Measurements from ENCODE around the gene ATP6AP1. TPM values are rescaled to one million over a fixed set of nuclear protein-coding genes. Genes with fewer than 3 reads are reported as not detected.

The ATP6AP1 gene
- total and polyA plus RNA-seq, 10 of the 15 experiments (the other 5 are each of a cell fraction or from before 2014, with no cell fraction given), result 4.5 to 56.4 (median 32.0) TPM

DNA sequence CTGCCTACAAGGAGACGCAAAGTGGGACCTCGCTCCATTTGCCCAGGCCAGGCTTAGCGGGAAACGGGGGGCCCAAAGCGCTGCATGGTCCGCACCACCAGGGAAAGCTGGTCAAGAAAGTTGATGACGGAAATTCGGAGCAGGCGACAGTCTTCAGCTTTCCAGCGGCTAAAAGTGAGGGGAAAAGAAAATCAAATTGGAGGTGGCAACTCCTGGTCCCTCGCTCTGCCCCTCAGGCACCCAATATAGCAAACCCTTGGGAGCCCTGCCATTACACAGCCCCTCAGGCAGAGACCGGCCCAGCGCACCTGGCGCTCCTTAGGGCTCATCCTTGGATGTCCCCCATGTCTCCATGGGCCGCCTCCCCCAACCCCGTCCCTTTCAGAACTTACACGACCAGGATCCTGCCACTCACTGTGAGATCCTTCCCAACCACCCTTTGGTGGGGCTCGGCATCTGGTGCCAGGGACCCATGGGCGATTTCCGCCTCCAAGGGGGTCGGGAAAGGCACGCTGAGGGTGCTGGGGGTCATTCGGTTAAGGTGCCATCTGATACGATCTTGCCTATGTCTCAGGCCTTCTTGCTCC lies 49.5 kb downstream of the ATP6AP1 start (continued):
- TF ChIP-seq, protein P1, sequence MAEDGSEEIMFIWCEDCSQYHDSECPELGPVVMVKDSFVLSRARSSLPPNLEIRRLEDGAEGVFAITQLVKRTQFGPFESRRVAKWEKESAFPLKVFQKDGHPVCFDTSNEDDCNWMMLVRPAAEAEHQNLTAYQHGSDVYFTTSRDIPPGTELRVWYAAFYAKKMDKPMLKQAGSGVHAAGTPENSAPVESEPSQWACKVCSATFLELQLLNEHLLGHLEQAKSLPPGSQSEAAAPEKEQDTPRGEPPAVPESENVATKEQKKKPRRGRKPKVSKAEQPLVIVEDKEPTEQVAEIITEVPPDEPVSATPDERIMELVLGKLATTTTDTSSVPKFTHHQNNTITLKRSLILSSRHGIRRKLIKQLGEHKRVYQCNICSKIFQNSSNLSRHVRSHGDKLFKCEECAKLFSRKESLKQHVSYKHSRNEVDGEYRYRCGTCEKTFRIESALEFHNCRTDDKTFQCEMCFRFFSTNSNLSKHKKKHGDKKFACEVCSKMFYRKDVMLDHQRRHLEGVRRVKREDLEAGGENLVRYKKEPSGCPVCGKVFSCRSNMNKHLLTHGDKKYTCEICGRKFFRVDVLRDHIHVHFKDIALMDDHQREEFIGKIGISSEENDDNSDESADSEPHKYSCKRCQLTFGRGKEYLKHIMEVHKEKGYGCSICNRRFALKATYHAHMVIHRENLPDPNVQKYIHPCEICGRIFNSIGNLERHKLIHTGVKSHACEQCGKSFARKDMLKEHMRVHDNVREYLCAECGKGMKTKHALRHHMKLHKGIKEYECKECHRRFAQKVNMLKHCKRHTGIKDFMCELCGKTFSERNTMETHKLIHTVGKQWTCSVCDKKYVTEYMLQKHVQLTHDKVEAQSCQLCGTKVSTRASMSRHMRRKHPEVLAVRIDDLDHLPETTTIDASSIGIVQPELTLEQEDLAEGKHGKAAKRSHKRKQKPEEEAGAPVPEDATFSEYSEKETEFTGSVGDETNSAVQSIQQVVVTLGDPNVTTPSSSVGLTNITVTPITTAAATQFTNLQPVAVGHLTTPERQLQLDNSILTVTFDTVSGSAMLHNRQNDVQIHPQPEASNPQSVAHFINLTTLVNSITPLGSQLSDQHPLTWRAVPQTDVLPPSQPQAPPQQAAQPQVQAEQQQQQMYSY (CRISPR knock-in tag; IDR thresholded peaks at IDR 0.05), result no peak
- TF ChIP-seq BHLHE40 (IDR thresholded peaks at IDR 0.05; ENCODE audit: borderline replicate concordance in 1 of 2, low read depth in 2 of 2, low read length in 1 of 2) (no peak), NFYA (IDR thresholded peaks at IDR 0.05; ENCODE audit: borderline replicate concordance, low read depth, low read length) (no peak), IKZF2 (IDR thresholded peaks at IDR 0.05) (no peak), CBX3 (IDR thresholded peaks at IDR 0.05; ENCODE audit: borderline replicate concordance, low read depth) (no peak), CBFB (IDR thresholded peaks at IDR 0.05; ENCODE audit: low read depth) (no peak), SRF (IDR thresholded peaks at IDR 0.05; ENCODE audit: low read depth in 2 of 2, low read length in 2 of 2) (no peak), SPI1 (IDR thresholded peaks at IDR 0.05; ENCODE audit: borderline replicate concordance, insufficient read depth, low read depth, low read length) (no peak), ZSCAN29 (IDR thresholded peaks at IDR 0.05) (no peak), RCOR1 (conservative IDR thresholded peaks at IDR 0.05; ENCODE audit: low read depth, low read length) (no peak)
- TF ChIP-seq, protein P2, sequence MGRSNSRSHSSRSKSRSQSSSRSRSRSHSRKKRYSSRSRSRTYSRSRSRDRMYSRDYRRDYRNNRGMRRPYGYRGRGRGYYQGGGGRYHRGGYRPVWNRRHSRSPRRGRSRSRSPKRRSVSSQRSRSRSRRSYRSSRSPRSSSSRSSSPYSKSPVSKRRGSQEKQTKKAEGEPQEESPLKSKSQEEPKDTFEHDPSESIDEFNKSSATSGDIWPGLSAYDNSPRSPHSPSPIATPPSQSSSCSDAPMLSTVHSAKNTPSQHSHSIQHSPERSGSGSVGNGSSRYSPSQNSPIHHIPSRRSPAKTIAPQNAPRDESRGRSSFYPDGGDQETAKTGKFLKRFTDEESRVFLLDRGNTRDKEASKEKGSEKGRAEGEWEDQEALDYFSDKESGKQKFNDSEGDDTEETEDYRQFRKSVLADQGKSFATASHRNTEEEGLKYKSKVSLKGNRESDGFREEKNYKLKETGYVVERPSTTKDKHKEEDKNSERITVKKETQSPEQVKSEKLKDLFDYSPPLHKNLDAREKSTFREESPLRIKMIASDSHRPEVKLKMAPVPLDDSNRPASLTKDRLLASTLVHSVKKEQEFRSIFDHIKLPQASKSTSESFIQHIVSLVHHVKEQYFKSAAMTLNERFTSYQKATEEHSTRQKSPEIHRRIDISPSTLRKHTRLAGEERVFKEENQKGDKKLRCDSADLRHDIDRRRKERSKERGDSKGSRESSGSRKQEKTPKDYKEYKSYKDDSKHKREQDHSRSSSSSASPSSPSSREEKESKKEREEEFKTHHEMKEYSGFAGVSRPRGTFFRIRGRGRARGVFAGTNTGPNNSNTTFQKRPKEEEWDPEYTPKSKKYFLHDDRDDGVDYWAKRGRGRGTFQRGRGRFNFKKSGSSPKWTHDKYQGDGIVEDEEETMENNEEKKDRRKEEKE (IDR thresholded peaks at IDR 0.05), result no peak
- TF ChIP-seq, protein P3, sequence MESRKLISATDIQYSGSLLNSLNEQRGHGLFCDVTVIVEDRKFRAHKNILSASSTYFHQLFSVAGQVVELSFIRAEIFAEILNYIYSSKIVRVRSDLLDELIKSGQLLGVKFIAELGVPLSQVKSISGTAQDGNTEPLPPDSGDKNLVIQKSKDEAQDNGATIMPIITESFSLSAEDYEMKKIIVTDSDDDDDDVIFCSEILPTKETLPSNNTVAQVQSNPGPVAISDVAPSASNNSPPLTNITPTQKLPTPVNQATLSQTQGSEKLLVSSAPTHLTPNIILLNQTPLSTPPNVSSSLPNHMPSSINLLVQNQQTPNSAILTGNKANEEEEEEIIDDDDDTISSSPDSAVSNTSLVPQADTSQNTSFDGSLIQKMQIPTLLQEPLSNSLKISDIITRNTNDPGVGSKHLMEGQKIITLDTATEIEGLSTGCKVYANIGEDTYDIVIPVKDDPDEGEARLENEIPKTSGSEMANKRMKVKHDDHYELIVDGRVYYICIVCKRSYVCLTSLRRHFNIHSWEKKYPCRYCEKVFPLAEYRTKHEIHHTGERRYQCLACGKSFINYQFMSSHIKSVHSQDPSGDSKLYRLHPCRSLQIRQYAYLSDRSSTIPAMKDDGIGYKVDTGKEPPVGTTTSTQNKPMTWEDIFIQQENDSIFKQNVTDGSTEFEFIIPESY (IDR thresholded peaks at IDR 0.05), result no peak
- TF ChIP-seq, protein P4, sequence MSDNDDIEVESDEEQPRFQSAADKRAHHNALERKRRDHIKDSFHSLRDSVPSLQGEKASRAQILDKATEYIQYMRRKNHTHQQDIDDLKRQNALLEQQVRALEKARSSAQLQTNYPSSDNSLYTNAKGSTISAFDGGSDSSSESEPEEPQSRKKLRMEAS (IDR thresholded peaks at IDR 0.05; ENCODE audit: low read depth, low read length), result no peak

Data from GM12878 (cell line).